DND-41 (cell line): Measurements from ENCODE around the gene CLCNKB.

Experiments
- EZH2 ChIP-seq: IDR thresholded peaks from 3 replicates; pipeline ENCODE4 v1.6.1; 2012; ENCODE audit warnings: borderline replicate concordance, low read depth, mild to moderate bottlenecking, moderate library complexity, low read length, inconsistent platforms; ENCODE audit not compliant: severe bottlenecking
- TF ChIP-seq, protein P1 (sequence below): IDR thresholded peaks from 2 replicates; pipeline ENCODE4 v1.5.1; 2012; ENCODE audit warnings: borderline replicate concordance, low read length, moderate library complexity, mild to moderate bottlenecking; ENCODE audit not compliant: poor library complexity, severe bottlenecking; ENCODE audit errors: extremely low read depth

DNA sequence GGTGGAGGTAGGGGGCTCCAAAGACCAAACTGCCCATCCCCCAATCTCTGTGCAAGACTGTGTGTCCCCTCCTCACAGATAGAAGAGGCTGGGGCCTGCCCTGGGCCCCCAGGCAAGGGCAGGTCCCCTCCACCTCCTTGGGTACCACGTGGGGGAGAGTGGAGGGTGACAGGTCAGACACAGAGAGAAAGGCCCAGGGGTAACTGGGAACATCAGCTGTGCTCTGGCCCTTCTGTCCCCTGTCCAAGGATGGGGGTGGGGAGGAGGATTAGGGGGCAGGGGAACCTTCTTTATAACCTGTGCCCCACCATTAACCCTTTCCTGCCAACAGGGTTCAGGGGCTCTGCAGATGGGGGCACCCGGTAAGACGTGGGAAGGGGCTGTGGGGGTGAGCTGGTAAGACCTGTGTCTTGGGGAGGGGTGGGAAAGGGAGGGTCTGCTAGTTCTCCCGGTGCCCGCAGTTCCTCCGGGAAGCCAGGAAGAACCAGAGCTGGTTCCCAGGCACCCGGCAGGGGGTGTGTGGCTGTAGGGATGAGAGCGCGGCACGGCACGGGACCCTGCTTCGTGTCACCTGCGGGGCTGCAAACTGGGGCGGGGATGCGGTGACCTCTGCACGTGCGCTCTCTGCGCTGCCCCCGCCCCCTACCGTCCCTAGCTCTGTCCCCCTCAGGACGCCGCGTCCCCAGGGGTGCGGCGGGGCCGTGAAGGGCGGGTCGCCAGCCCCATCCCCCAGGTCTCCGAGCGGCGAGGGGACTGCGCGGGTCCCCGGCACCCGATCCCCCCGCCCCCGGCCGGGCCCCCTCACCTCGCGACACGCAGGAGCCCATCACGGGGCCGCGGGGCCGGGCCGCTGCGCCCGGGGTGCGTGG is 29.3 kb downstream of the CLCNKB start:
- TF ChIP-seq, protein P1, sequence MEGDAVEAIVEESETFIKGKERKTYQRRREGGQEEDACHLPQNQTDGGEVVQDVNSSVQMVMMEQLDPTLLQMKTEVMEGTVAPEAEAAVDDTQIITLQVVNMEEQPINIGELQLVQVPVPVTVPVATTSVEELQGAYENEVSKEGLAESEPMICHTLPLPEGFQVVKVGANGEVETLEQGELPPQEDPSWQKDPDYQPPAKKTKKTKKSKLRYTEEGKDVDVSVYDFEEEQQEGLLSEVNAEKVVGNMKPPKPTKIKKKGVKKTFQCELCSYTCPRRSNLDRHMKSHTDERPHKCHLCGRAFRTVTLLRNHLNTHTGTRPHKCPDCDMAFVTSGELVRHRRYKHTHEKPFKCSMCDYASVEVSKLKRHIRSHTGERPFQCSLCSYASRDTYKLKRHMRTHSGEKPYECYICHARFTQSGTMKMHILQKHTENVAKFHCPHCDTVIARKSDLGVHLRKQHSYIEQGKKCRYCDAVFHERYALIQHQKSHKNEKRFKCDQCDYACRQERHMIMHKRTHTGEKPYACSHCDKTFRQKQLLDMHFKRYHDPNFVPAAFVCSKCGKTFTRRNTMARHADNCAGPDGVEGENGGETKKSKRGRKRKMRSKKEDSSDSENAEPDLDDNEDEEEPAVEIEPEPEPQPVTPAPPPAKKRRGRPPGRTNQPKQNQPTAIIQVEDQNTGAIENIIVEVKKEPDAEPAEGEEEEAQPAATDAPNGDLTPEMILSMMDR: no peak
- no peak for TF ChIP-seq EZH2
